Psoas muscle (tissue), 8 donors: ENCODE measurements around the gene TMEM132C. TPM values are rescaled to one million over a fixed set of nuclear protein-coding genes. Genes with fewer than 3 reads are reported as not detected.

Experiments
- ATAC-seq, 4 donors: fragments of 200-7000 bp; cut with Tn5 transposase; one replicate each; pipeline ENCODE4 v1.9.1; 2020; ENCODE audit warnings: moderate library complexity in 3 of 4, mild to moderate bottlenecking in 2 of 4
- DNase-seq, 2 donors: peaks; one replicate each; pipeline ENCODE4 v3.0.0-alpha.2; 2020
- H3K27ac ChIP-seq: fragments of 200-600 bp; one replicate; pipeline ENCODE4 v1.8.0; 2022
- H3K27me3 ChIP-seq, 3 donors: fragments of 200-600 bp in 1 of 3; one replicate each; pipeline versions ENCODE4 v1.6.1 to v1.8.0; 2013 to 2022; ENCODE audit warnings: low read length in 2 of 3, mild to moderate bottlenecking in 2 of 3, moderate library complexity in 1 of 3; ENCODE audit not compliant: insufficient read depth in 3 of 3
- H3K36me3 ChIP-seq, 2 donors: fragments of 200-600 bp in 1 of 2; one replicate each; pipeline versions ENCODE4 v1.6.1 to v1.8.0; 2013 to 2022; ENCODE audit warnings: low read depth in 1 of 2, mild to moderate bottlenecking in 1 of 2, moderate library complexity in 1 of 2; ENCODE audit not compliant: insufficient read depth in 1 of 2
- H3K4me1 ChIP-seq: fragments of 200-600 bp; one replicate; pipeline ENCODE4 v1.8.0; 2022
- H3K4me3 ChIP-seq: fragments of 200-600 bp; one replicate; pipeline ENCODE4 v1.8.0; 2022; ENCODE audit warnings: mild to moderate bottlenecking
- H3K9me3 ChIP-seq: fragments of 200-600 bp; one replicate; pipeline ENCODE4 v1.8.0; 2022
- CTCF ChIP-seq: fragments of 200-600 bp; IDR thresholded peaks from one replicate; pipeline ENCODE4 v1.8.0; 2022; ENCODE audit warnings: antibody characterized with exemption
- WGBS, 3 donors: extraction: QIAGEN DNeasy Blood & Tissue Kit; methylation state at CpG; one replicate each; pipeline versions ENCODE4 v1.1.6 to v1.1.7; 2013; 5-methylcytosine and 5-hydroxymethylcytosine counted together
- intact Hi-C, 2 donors: fragments of 100-400 bp; cut with DNase I; formaldehyde crosslinking; loops; one replicate each; pipeline versions ENCODE4 v1.11.0 to v1.14.2; 2022
- polyA plus RNA-seq, 3 donors: library from polyadenylated mRNA; stranded (reverse); fragments of 200-250 nt; gene quantifications; one replicate each; pipeline ENCODE4 v1.2.3, GENCODE V29; 2013
- total RNA-seq, 4 donors: library from RNA; stranded (reverse); fragmentation: NEBNext Ultra II Directional in 2 of 4; extraction: Animal tissue kit (Norgen Biotek cat#: 25700) in 2 of 4; gene quantifications; one replicate each; pipeline versions ENCODE4 v1.2.1 to v1.2.4, GENCODE V29; 2021 to 2023
- donor health status: healthy with polysubstance abuse.
- donor health status: DM: no; HTN: no; CAD: no; lungs with moderate emphysema.
- donor health status: Bipolar disorder and iron deficiency.
- donor health status: healthy.
- donor health status: DM: yes; HTN: yes; CAD: no.
- donor health status: DM: no; HTN: no; CAD: no.
- donor health status: DM: no; HTN: no; CAD: no.
- donor health status: DM: yes; HTN: yes; CAD: no.

TMEM132C gene
- total and polyA plus RNA-seq, 7 donors, result 0.16 to 0.77 (median 0.47) TPM

- intact Hi-C loops, result no loop called here
- Histone ChIP-seq H3K36me3 (no peaks in the 10 kb centered on the region), H3K27me3 (no peaks in the 10 kb centered on the region), H3K9me3 (no peaks in the 10 kb centered on the region), H3K27ac (no peak overlapping the region), H3K4me1 (no peaks in the 10 kb centered on the region), H3K4me3 (no peak overlapping the region)
- ATAC-seq, result no peak
- DNase-seq, result no peak
- no peak for TF ChIP-seq CTCF
- 84 to 87% (median 84%) methylated on average over 9 of the region's 9 CpGs for WGBS, 3 donors
Measured at GRCh38 chr12:128467882-128468281, 200.9 kb downstream of the TMEM132C start.

GRCh38 chr12:128468926-128469325, 202.0 kb downstream of the TMEM132C start:
- Histone ChIP-seq H3K4me1 (no peaks in the 10 kb centered on the region), H3K4me3 (no peak overlapping the region), H3K27me3 (no peaks in the 10 kb centered on the region), H3K36me3 (no peaks in the 10 kb centered on the region), H3K9me3 (no peaks in the 10 kb centered on the region), H3K27ac (no peak overlapping the region)
- no peak for DNase-seq
- intact Hi-C loops, result no loop called here
- TF ChIP-seq CTCF, result no peak
- no peak for ATAC-seq
- WGBS, 3 donors, result 51 to 60% (median 58%) methylated on average over 4 of the region's 4 CpGs

GRCh38 chr12:128471491-128471890, 204.5 kb downstream of the TMEM132C start:
- WGBS, 3 donors, result 87 to 93% (median 89%) methylated on average over 2 of the region's 2 CpGs
- no peaks in the 10 kb centered on the region for H3K9me3 ChIP-seq
- no peak for ATAC-seq

GRCh38 chr12:128474916-128475315, 207.9 kb downstream of the TMEM132C start:
- Histone ChIP-seq H3K9me3 (no peaks in the 10 kb centered on the region), H3K4me3 (no peak overlapping the region), H3K4me1 (no peaks in the 10 kb centered on the region), H3K27me3 (peaks cover 0 to 2% (median 0%) of the 10 kb centered on the region in 3 donors), H3K27ac (no peak overlapping the region), H3K36me3 (no peaks in the 10 kb centered on the region)
- intact Hi-C loops, result no loop called here
- DNase-seq (no peak), ATAC-seq (no peak)
- WGBS, 3 donors, result 64 to 73% (median 69%) methylated on average over 10 of the region's 10 CpGs
- TF ChIP-seq CTCF, result no peak

More at GRCh38 chr12:128471491-128471890, 204.5 kb downstream of the TMEM132C start:
- Histone ChIP-seq H3K27me3 (peaks cover 0 to 2% (median 0%) of the 10 kb centered on the region in 3 donors), H3K27ac (no peak overlapping the region), H3K4me3 (no peak overlapping the region), H3K36me3 (no peaks in the 10 kb centered on the region), H3K4me1 (no peaks in the 10 kb centered on the region)
- intact Hi-C loops, result no loop called here
- DNase-seq, result no peak
- TF ChIP-seq CTCF, result no peak

GRCh38 chr12:128476266-128476665, 209.3 kb downstream of the TMEM132C start:
- Histone ChIP-seq H3K27ac (no peak overlapping the region), H3K4me3 (no peak overlapping the region), H3K36me3 (no peaks in the 10 kb centered on the region), H3K27me3 (peaks cover 0 to 2% (median 0%) of the 10 kb centered on the region in 3 donors), H3K4me1 (no peaks in the 10 kb centered on the region), H3K9me3 (no peaks in the 10 kb centered on the region)
- intact Hi-C loops, result no loop called here
- no peak for ATAC-seq
- 34 to 37% (median 36%) methylated on average over 7 of the region's 7 CpGs for WGBS, 3 donors
- no peak for TF ChIP-seq CTCF
- no peak for DNase-seq
